ENCODE measurements around the gene NUP155.
"Not testable (repeated sequence)": the region's sequence is repeated elsewhere in the genome, so short reads cannot be mapped to it uniquely, and the experiment has no call there.

Gene NUP155

GRCh38 chr5:37370864-37371726, at the start of gene NUP155:
Gene NUP155 (minus strand): TSS chr5:37371106. CDS start chr5:37370977, 129 bp downstream.
- peaks cover 16% of the 10 kb centered on the region for H3F3A ChIP-seq (ENCODE audit: control insufficient read depth, insufficient read depth)
- peak within 1 kb of the TSS; percentile 47 for H3K27ac ChIP-seq (ENCODE audit: low read depth, low read length)

DNA sequence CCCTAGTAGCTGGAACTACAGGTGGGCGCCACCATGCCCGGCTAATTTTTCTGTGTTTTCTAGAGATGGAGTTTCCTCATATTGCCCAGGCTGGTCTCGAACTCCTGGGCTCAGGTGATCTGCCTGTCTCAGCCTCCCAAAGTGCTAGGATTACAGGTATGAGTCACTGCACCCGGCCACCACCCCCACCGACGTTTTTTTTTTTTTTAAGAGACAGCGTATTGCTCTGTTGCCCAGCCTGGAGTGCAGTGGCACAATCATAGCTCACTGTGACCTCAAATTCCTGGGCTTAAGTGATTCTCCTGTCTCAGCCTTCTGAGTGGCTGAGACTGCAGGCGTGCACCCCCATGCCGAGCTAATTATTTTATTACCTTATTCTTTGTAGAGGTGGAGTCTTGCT, 46.4 kb upstream of the NUP155 start:
- Histone ChIP-seq H3K27ac (ENCODE audit: low read depth, low read length) (no peak overlapping the region), H3K9me3 (ENCODE audit: control insufficient read depth, insufficient read depth, low read length) (no peaks in the 10 kb centered on the region), H3K9me2 (replicated peaks; ENCODE audit: control insufficient read depth, low read length) (no peaks in the 10 kb centered on the region), H3K79me2 (ENCODE audit: control insufficient read depth, low read length) (no peaks in the 10 kb centered on the region), H3K36me3 (ENCODE audit: control insufficient read depth, low read length) (no peaks in the 10 kb centered on the region; the same call in 1 of the 2 replicates), H3K4me2 (ENCODE audit: low read length) (no peak overlapping the region), H3F3A (ENCODE audit: control insufficient read depth, insufficient read depth) (no peaks in the 10 kb centered on the region), H4K20me1 (ENCODE audit: control insufficient read depth, insufficient read depth, low read depth, low read length) (no peaks in the 10 kb centered on the region), H3K4me1 (ENCODE audit: control insufficient read depth, low read length) (peaks cover 6% of the 10 kb centered on the region), H3K4me3 (ENCODE audit: low read length) (no peak overlapping the region), H3K27me3 (ENCODE audit: control insufficient read depth, low read length) (no peaks in the 10 kb centered on the region)
- no peak for TF ChIP-seq EZH2phosphoT487 (IDR thresholded peaks at IDR 0.05; ENCODE audit: borderline replicate concordance, low read length)
- TF ChIP-seq, protein P1, sequence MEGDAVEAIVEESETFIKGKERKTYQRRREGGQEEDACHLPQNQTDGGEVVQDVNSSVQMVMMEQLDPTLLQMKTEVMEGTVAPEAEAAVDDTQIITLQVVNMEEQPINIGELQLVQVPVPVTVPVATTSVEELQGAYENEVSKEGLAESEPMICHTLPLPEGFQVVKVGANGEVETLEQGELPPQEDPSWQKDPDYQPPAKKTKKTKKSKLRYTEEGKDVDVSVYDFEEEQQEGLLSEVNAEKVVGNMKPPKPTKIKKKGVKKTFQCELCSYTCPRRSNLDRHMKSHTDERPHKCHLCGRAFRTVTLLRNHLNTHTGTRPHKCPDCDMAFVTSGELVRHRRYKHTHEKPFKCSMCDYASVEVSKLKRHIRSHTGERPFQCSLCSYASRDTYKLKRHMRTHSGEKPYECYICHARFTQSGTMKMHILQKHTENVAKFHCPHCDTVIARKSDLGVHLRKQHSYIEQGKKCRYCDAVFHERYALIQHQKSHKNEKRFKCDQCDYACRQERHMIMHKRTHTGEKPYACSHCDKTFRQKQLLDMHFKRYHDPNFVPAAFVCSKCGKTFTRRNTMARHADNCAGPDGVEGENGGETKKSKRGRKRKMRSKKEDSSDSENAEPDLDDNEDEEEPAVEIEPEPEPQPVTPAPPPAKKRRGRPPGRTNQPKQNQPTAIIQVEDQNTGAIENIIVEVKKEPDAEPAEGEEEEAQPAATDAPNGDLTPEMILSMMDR (IDR thresholded peaks at IDR 0.05; ENCODE audit: low read depth, low read length, poor library complexity, severe bottlenecking), result no peak

More at GRCh38 chr5:37370864-37371726, at the start of gene NUP155:
- H3K79me2 ChIP-seq (ENCODE audit: control insufficient read depth, low read length), result peaks cover 49% of the 10 kb centered on the region
- no peaks in the 10 kb centered on the region for H3K9me3 ChIP-seq (ENCODE audit: control insufficient read depth, insufficient read depth, low read length)
- peak within 1 kb of the TSS; percentile 74 for H3K4me2 ChIP-seq (ENCODE audit: low read length)
- no peaks in the 10 kb centered on the region for H3K27me3 ChIP-seq (ENCODE audit: control insufficient read depth, low read length)
- H3K4me1 ChIP-seq (ENCODE audit: control insufficient read depth, low read length), result peaks cover 26% of the 10 kb centered on the region
- peak within 1 kb of the TSS; percentile 96 for H3K4me3 ChIP-seq (ENCODE audit: low read length)
- peaks cover 14% of the 10 kb centered on the region for H4K20me1 ChIP-seq (ENCODE audit: control insufficient read depth, insufficient read depth, low read depth, low read length)
- H3K9me2 ChIP-seq (replicated peaks; ENCODE audit: control insufficient read depth, low read length), result no peaks in the 10 kb centered on the region
- peaks cover 23% of the 10 kb centered on the region for H3K36me3 ChIP-seq (ENCODE audit: control insufficient read depth, low read length)
- TF ChIP-seq, protein P1 (IDR thresholded peaks at IDR 0.05; ENCODE audit: low read depth, low read length, poor library complexity, severe bottlenecking), result no peak
- TF ChIP-seq EZH2phosphoT487 (IDR thresholded peaks at IDR 0.05; ENCODE audit: borderline replicate concordance, low read length), result no peak

- H3K4me3 ChIP-seq (ENCODE audit: low read length); H3K4me2 ChIP-seq (ENCODE audit: low read length); H3K9me3 ChIP-seq (ENCODE audit: control insufficient read depth, insufficient read depth, low read length); H3K79me2 ChIP-seq (ENCODE audit: control insufficient read depth, low read length); H4K20me1 ChIP-seq (ENCODE audit: control insufficient read depth, insufficient read depth, low read depth, low read length); H3K4me1 ChIP-seq (ENCODE audit: control insufficient read depth, low read length); H3K9me2 ChIP-seq (replicated peaks; ENCODE audit: control insufficient read depth, low read length); H3F3A ChIP-seq (ENCODE audit: control insufficient read depth, insufficient read depth); H3K27me3 ChIP-seq (ENCODE audit: control insufficient read depth, low read length); H3K36me3 ChIP-seq (ENCODE audit: control insufficient read depth, low read length); H3K27ac ChIP-seq (ENCODE audit: low read depth, low read length): not testable (repeated sequence)
Observed at GRCh38 chr5:37415456-37415855, 44.5 kb upstream of the NUP155 start.

GRCh38 chr5:37412515-37412914, 41.6 kb upstream of the NUP155 start:
- peaks cover 5% of the 10 kb centered on the region for H3K36me3 ChIP-seq (ENCODE audit: control insufficient read depth, low read length)

More at GRCh38 chr5:37412515-37412914, 41.6 kb upstream of the NUP155 start:
- no peak overlapping the region for H3K4me3 ChIP-seq (ENCODE audit: low read length)
- H3K79me2 ChIP-seq (ENCODE audit: control insufficient read depth, low read length), result no peaks in the 10 kb centered on the region
- H3K4me2 ChIP-seq (ENCODE audit: low read length), result no peak overlapping the region
- no peaks in the 10 kb centered on the region for H3K9me2 ChIP-seq (replicated peaks; ENCODE audit: control insufficient read depth, low read length)
- no peaks in the 10 kb centered on the region for H3K9me3 ChIP-seq (ENCODE audit: control insufficient read depth, insufficient read depth, low read length)
- no peaks in the 10 kb centered on the region; the same call in 1 of the 2 replicates for H3K4me1 ChIP-seq (ENCODE audit: control insufficient read depth, low read length)
- H3K27ac ChIP-seq (ENCODE audit: low read depth, low read length), result no peak overlapping the region
- H4K20me1 ChIP-seq (ENCODE audit: control insufficient read depth, insufficient read depth, low read depth, low read length), result no peaks in the 10 kb centered on the region
- H3F3A ChIP-seq (ENCODE audit: control insufficient read depth, insufficient read depth), result no peaks in the 10 kb centered on the region
- H3K27me3 ChIP-seq (ENCODE audit: control insufficient read depth, low read length), result no peaks in the 10 kb centered on the region
- TF ChIP-seq, protein P1 (IDR thresholded peaks at IDR 0.05; ENCODE audit: low read depth, low read length, poor library complexity, severe bottlenecking), result no peak
- TF ChIP-seq EZH2phosphoT487 (IDR thresholded peaks at IDR 0.05; ENCODE audit: borderline replicate concordance, low read length), result no peak

All from DOHH2 (cell line).